H9 (cell line): ENCODE data around the gene CPT1A. TPM values are rescaled to one million over a fixed set of nuclear protein-coding genes. Genes with fewer than 3 reads are reported as not detected.

Source experiments
- DNase-seq: peaks from one replicate; pipeline ENCODE4 v3.0.0-alpha.2; 2017
- H2AFZ ChIP-seq: one replicate; pipeline ENCODE4 v1.6.1; 2013; ENCODE audit warnings: mild to moderate bottlenecking, low read length, control low read depth, moderate library complexity
- H2AK5ac ChIP-seq: 2 replicates; pipeline ENCODE4 v1.6.1; 2013; ENCODE audit warnings: low read length, control low read depth, mixed read lengths; ENCODE audit not compliant: insufficient read length
- H2BK120ac ChIP-seq: one replicate; pipeline ENCODE4 v1.6.1; 2013; ENCODE audit warnings: low read depth, mild to moderate bottlenecking, low read length, control low read depth, inconsistent platforms; ENCODE audit not compliant: poor library complexity, severe bottlenecking
- H2BK12ac ChIP-seq: 2 replicates; pipeline ENCODE4 v1.6.1; 2013; ENCODE audit warnings: low read length, control low read depth, mixed read lengths, low read depth; ENCODE audit not compliant: insufficient read length
- H2BK15ac ChIP-seq: 2 replicates; pipeline ENCODE4 v1.6.1; 2013; ENCODE audit warnings: low read depth, low read length, control low read depth
- H2BK20ac ChIP-seq: one replicate; pipeline ENCODE4 v1.6.1; 2013; ENCODE audit warnings: low read depth, mild to moderate bottlenecking, low read length, control low read depth, inconsistent platforms; ENCODE audit not compliant: poor library complexity, severe bottlenecking
- H2BK5ac ChIP-seq: 2 replicates; pipeline ENCODE4 v1.6.1; 2013; ENCODE audit warnings: low read length, control low read depth, mixed read lengths; ENCODE audit not compliant: insufficient read length
- H3K14ac ChIP-seq: 2 replicates; pipeline ENCODE4 v1.6.1; 2013; ENCODE audit warnings: low read length, control low read depth; ENCODE audit not compliant: insufficient read depth
- H3K18ac ChIP-seq: 2 replicates; pipeline ENCODE4 v1.6.1; 2013; ENCODE audit warnings: low read depth, mild to moderate bottlenecking, mixed read lengths, low read length, control low read depth; ENCODE audit not compliant: insufficient read length
- H3K23ac ChIP-seq: 2 replicates; pipeline ENCODE4 v1.6.1; 2013; ENCODE audit warnings: low read length, control low read depth, mixed read lengths, low read depth; ENCODE audit not compliant: insufficient read length
- H3K23me2 ChIP-seq: 2 replicates; pipeline ENCODE4 v1.6.1; 2013; ENCODE audit warnings: low read depth, mild to moderate bottlenecking, mixed read lengths, low read length, control low read depth; ENCODE audit not compliant: insufficient read length, poor library complexity, severe bottlenecking
- H3K27ac ChIP-seq: 2 replicates; pipeline ENCODE4 v1.5.1; 2013; ENCODE audit warnings: low read length, control low read depth, mixed read lengths, low read depth; ENCODE audit not compliant: insufficient read length
- H3K27me3 ChIP-seq: 2 replicates; pipeline ENCODE4 v1.6.1; 2013; ENCODE audit warnings: low read length, control low read depth, inconsistent platforms; ENCODE audit not compliant: insufficient read depth
- H3K4ac ChIP-seq: 2 replicates; pipeline ENCODE4 v1.6.1; 2013; ENCODE audit warnings: low read depth, mild to moderate bottlenecking, control low read depth, inconsistent platforms, low read length, moderate library complexity
- H3K4me1 ChIP-seq: 2 replicates; pipeline ENCODE4 v1.6.1; 2013; ENCODE audit warnings: low read length, control low read depth, inconsistent platforms; ENCODE audit not compliant: insufficient read depth
- H3K4me2 ChIP-seq: 2 replicates; pipeline ENCODE4 v1.6.1; 2013; ENCODE audit warnings: low read length, control low read depth, mixed read lengths; ENCODE audit not compliant: insufficient read length, insufficient read depth
- H3K56ac ChIP-seq: 2 replicates; pipeline ENCODE4 v1.6.1; 2013; ENCODE audit warnings: low read depth, mild to moderate bottlenecking, mixed read lengths, low read length, control low read depth; ENCODE audit not compliant: insufficient read length
- H3K79me1 ChIP-seq: 2 replicates; pipeline ENCODE4 v1.6.1; 2013; ENCODE audit warnings: low read depth, mild to moderate bottlenecking, moderate library complexity, low read length, control low read depth, inconsistent platforms; ENCODE audit not compliant: insufficient read depth, poor library complexity, severe bottlenecking
- H3K79me2 ChIP-seq: 2 replicates; pipeline ENCODE4 v1.6.1; 2013; ENCODE audit warnings: low read length, control low read depth, inconsistent platforms; ENCODE audit not compliant: insufficient read depth
- H3K9ac ChIP-seq: 2 replicates; pipeline ENCODE4 v1.6.1; 2013; ENCODE audit warnings: low read length, control low read depth, mixed read lengths; ENCODE audit not compliant: insufficient read length; ENCODE audit errors: extremely low read depth
- H3K9me3 ChIP-seq: one replicate; pipeline ENCODE4 v1.6.1; 2013; ENCODE audit warnings: low read depth, low read length, inconsistent platforms; ENCODE audit not compliant: control insufficient read depth
- H3T11ph ChIP-seq: one replicate; pipeline ENCODE4 v1.6.1; 2013; ENCODE audit warnings: mild to moderate bottlenecking, low read length, control low read depth, inconsistent platforms
- H4K20me1 ChIP-seq: one replicate; pipeline ENCODE4 v1.6.1; 2013; ENCODE audit not compliant: control insufficient read depth, insufficient read length, insufficient read depth
- H4K5ac ChIP-seq: 2 replicates; pipeline ENCODE4 v1.6.1; 2013; ENCODE audit warnings: low read depth, mild to moderate bottlenecking, mixed read lengths, low read length, control low read depth; ENCODE audit not compliant: insufficient read length
- H4K8ac ChIP-seq: replicated peaks from 2 replicates; pipeline ENCODE4 v1.6.1; 2013; ENCODE audit warnings: low read length, control low read depth, mixed read lengths, low read depth; ENCODE audit not compliant: insufficient read length
- H4K91ac ChIP-seq: 2 replicates; pipeline ENCODE4 v1.6.1; 2013; ENCODE audit warnings: low read depth, mild to moderate bottlenecking, moderate library complexity, mixed read lengths, low read length, control low read depth; ENCODE audit not compliant: insufficient read length
- H3K27ac Mint-ChIP-seq, 3 experiments: 2 replicates in 2 of 3; 3 replicates in 1 of 3; pipeline ENCODE4 v1.8.0; 2020 to 2021; ENCODE audit warnings: mixed read lengths in 3 of 3, mild to moderate bottlenecking in 1 of 3, moderate library complexity in 1 of 3
- H3K27me3 Mint-ChIP-seq: 2 replicates; pipeline ENCODE4 v1.8.0; 2021; ENCODE audit warnings: low read depth, mild to moderate bottlenecking, moderate library complexity, mixed read lengths
- H3K36me3 Mint-ChIP-seq, 3 experiments: 2 replicates in 2 of 3; 3 replicates in 1 of 3; pipeline ENCODE4 v1.8.0; 2020 to 2021; ENCODE audit warnings: low read depth in 3 of 3, mixed read lengths in 3 of 3; ENCODE audit not compliant: insufficient read depth in 1 of 3
- H3K4me1 Mint-ChIP-seq, 2 experiments: 2 replicates each; pipeline ENCODE4 v1.8.0; 2020; ENCODE audit warnings: mixed read lengths in 2 of 2
- H3K4me3 Mint-ChIP-seq, 2 experiments: 2 replicates in 1 of 2; 3 replicates in 1 of 2; pipeline ENCODE4 v1.8.0; 2020 to 2021; ENCODE audit warnings: mild to moderate bottlenecking in 2 of 2, mixed read lengths in 2 of 2, moderate library complexity in 1 of 2
- H3K9me3 Mint-ChIP-seq, 2 experiments: 2 replicates in 1 of 2; 3 replicates in 1 of 2; pipeline ENCODE4 v1.8.0; 2020; ENCODE audit warnings: mild to moderate bottlenecking in 2 of 2, mixed read lengths in 2 of 2, moderate library complexity in 1 of 2
- CTCF ChIP-seq: fragments of 200-600 bp; sonication (generic); conservative IDR thresholded peaks from 3 replicates; pipeline ENCODE4 v1.8.0; 2021; ENCODE audit warnings: antibody characterized with exemption, mild to moderate bottlenecking
- WGBS: extraction: QIAGEN DNeasy Blood & Tissue Kit; methylation state at CpG from one replicate; pipeline ENCODE4 v1.1.7; 2013; ENCODE audit warnings: missing lambda C conversion rate, low lambda C conversion rate, mixed read lengths; ENCODE audit not compliant: insufficient read length; ENCODE audit errors: extremely low coverage; 5-methylcytosine and 5-hydroxymethylcytosine counted together
- total RNA-seq: library from RNA; stranded (reverse); gene quantifications from 2 replicates; pipeline ENCODE4 v1.2.1, GENCODE V29; 2021

Gene CPT1A
- total RNA-seq, 1 experiment from 2014 or later: 7.5 TPM

DNA sequence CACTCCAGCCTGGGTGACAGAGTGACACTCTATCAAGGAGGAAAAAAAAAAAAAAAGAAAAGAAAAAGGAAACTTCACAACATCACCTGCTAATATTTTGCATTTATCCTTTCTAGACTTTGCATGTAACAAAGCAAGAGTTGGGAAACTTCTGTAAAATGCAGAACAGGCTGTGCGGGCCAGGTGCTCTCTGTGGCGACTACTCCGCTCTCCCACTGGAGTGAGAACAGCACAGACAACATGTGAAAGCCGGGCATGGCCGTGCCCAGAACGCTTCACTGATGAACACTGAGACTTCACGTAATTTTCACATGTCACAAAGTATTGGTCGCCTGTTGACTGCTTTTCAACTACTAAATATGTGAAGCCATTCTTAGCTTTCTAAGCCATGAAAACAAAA lies 74.9 kb downstream of the CPT1A start:
- Histone ChIP-seq H3K4me2 (no peak overlapping the region), H2BK12ac (no peak overlapping the region), H4K91ac (no peak overlapping the region), H3K4ac (no peak overlapping the region), H3K23ac (no peak overlapping the region), H3T11ph (no peak overlapping the region), H4K20me1 (no peaks in the 10 kb centered on the region), H2AFZ (no peak overlapping the region), H3K9me3 (no peaks in the 10 kb centered on the region), H3K4me1 (no peaks in the 10 kb centered on the region), H3K14ac (no peak overlapping the region), H3K79me1 (no peaks in the 10 kb centered on the region), H2BK20ac (no peak overlapping the region), H3K9ac (no peak overlapping the region), H3K18ac (no peak overlapping the region), H3K56ac (no peak overlapping the region), H3K27ac (no peak overlapping the region), H4K5ac (no peak overlapping the region), H2BK15ac (no peak overlapping the region), H3K27me3 (no peaks in the 10 kb centered on the region), H4K8ac (no peak overlapping the region), H3K23me2 (no peaks in the 10 kb centered on the region), H2AK5ac (no peak overlapping the region), H2BK120ac (no peak overlapping the region), H3K79me2 (no peaks in the 10 kb centered on the region), H2BK5ac (no peak overlapping the region)
- no peaks in the 10 kb centered on the region; the same call in 1 of the 2 replicates for H3K27me3 Mint-ChIP-seq
- H3K9me3 Mint-ChIP-seq: no peaks in the 10 kb centered on the region; a peak in 1 of 5 replicates
- no peak overlapping the region for H3K4me3 Mint-ChIP-seq
- DNase-seq: no peak
- H3K27ac Mint-ChIP-seq: no peak overlapping the region
- H3K4me1 Mint-ChIP-seq: peaks cover 12 to 13% of the 10 kb centered on the region in 2 experiments
- WGBS: no CpG with 5 or more reads among the region's 8 CpGs
- H3K36me3 Mint-ChIP-seq: peaks cover 0 to 7% (median 0%) of the 10 kb centered on the region in 3 experiments; a peak in 2 of 7 replicates
- TF ChIP-seq CTCF: no peak
